ENCODE measurements around the gene INHBC.
"Not testable (repeated sequence)": the region's sequence is repeated elsewhere in the genome, so short reads cannot be mapped to it uniquely, and the experiment has no call there.

INHBC gene
- 0 to 0.15 (median 0) reads per million in 4 donors for total RNA-seq

GRCh38 chr12:57434517-57435223 lies at the start of gene INHBC:
Gene INHBC, plus strand, starts transcription at chr12:57434784. Its CDS starts 103 bp downstream, at chr12:57434887.
- no peak for DNase-seq

GRCh38 chr12:57385586-57385985 lies 49.0 kb upstream of the INHBC start:
- DNase-seq, result no peak

GRCh38 chr12:57386187-57386720 lies 48.3 kb upstream of the INHBC start:
- DNase-seq, result peak in 1 of 5 donors; percentile 3

GRCh38 chr12:57388425-57388824 lies 46.2 kb upstream of the INHBC start:
- DNase-seq, result no peak

GRCh38 chr12:57389033-57389432 lies 45.6 kb upstream of the INHBC start:
- no peak for DNase-seq

GRCh38 chr12:57390174-57390573 lies 44.4 kb upstream of the INHBC start:
- no peak for DNase-seq

GRCh38 chr12:57395121-57395520 lies 39.5 kb upstream of the INHBC start:
- DNase-seq, result no peak

- DNase-seq, result no peak
These were observed 37.1 kb upstream of the INHBC start for GRCh38 chr12:57397441-57397840.

- not testable (repeated sequence) for DNase-seq
These were observed 34.7 kb upstream of the INHBC start for GRCh38 chr12:57399718-57400463.

GRCh38 chr12:57401165-57401564 lies 33.4 kb upstream of the INHBC start:
- no peak for DNase-seq

GRCh38 chr12:57402156-57402555 lies 32.4 kb upstream of the INHBC start:
- DNase-seq, result not testable (repeated sequence)

GRCh38 chr12:57404966-57405640 lies 29.5 kb upstream of the INHBC start:
- DNase-seq, result no peak

- DNase-seq, result no peak
These were observed 24.1 kb upstream of the INHBC start for GRCh38 chr12:57410534-57410933.

- not testable (repeated sequence) for DNase-seq
These were observed 20.4 kb upstream of the INHBC start for GRCh38 chr12:57414160-57414559.

- DNase-seq, result no peak
These were observed 19.5 kb upstream of the INHBC start for GRCh38 chr12:57415088-57415487.

GRCh38 chr12:57416039-57416996 lies 18.3 kb upstream of the INHBC start:
- no peak for DNase-seq

- DNase-seq, result no peak
These were observed 16.3 kb upstream of the INHBC start for GRCh38 chr12:57418255-57418654.

- no peak for DNase-seq
These were observed 15.1 kb upstream of the INHBC start for GRCh38 chr12:57419495-57419894.

- DNase-seq, result no peak
These were observed 14.1 kb upstream of the INHBC start for GRCh38 chr12:57420482-57420881.

GRCh38 chr12:57426948-57427347 lies 7.6 kb upstream of the INHBC start:
- not testable (repeated sequence) for DNase-seq

GRCh38 chr12:57428965-57429364 lies 5.6 kb upstream of the INHBC start:
- no peak for DNase-seq

GRCh38 chr12:57429473-57430111 lies 5.0 kb upstream of the INHBC start:
- DNase-seq, result no peak

All from T-helper 1 cell (primary cell).